Endodermal cell (in vitro differentiated cells): ENCODE results near the gene LDLRAD4. TPM values are rescaled to one million over a fixed set of nuclear protein-coding genes. Genes with fewer than 3 reads are reported as not detected.

ENCODE experiments used
- DNase-seq: peaks from one replicate; pipeline ENCODE4 v3.0.0-alpha.2; 2017
- H3K27ac ChIP-seq: 2 replicates; pipeline ENCODE4 v1.5.1; 2013; ENCODE audit warnings: mild to moderate bottlenecking, low read depth, low read length, moderate library complexity
- H3K27me3 ChIP-seq: 2 replicates; pipeline ENCODE4 v1.6.1; 2013; ENCODE audit warnings: mild to moderate bottlenecking, low read length, moderate library complexity; ENCODE audit not compliant: insufficient read depth, control insufficient read depth, poor library complexity, severe bottlenecking
- H3K36me3 ChIP-seq: 2 replicates; pipeline ENCODE4 v1.7.0; 2013; ENCODE audit warnings: mild to moderate bottlenecking, low read length, moderate library complexity; ENCODE audit not compliant: control insufficient read depth, insufficient read depth
- H3K4me1 ChIP-seq: one replicate; pipeline ENCODE4 v1.7.0; 2013; ENCODE audit warnings: low read length; ENCODE audit not compliant: control insufficient read depth, insufficient read depth
- H3K4me3 ChIP-seq: 2 replicates; pipeline ENCODE4 v1.5.1; 2013; ENCODE audit warnings: mild to moderate bottlenecking, low read length, moderate library complexity
- H3K9ac ChIP-seq: 2 replicates; pipeline ENCODE4 v1.6.1; 2013; ENCODE audit warnings: mild to moderate bottlenecking, low read length, moderate library complexity; ENCODE audit not compliant: poor library complexity, severe bottlenecking; ENCODE audit errors: extremely low read depth
- H3K9me3 ChIP-seq: 2 replicates; pipeline ENCODE4 v1.6.1; 2013; ENCODE audit warnings: mild to moderate bottlenecking, low read length, moderate library complexity; ENCODE audit not compliant: control insufficient read depth
- H3K27ac Mint-ChIP-seq: 2 replicates; pipeline ENCODE4 v1.8.0; 2020; ENCODE audit warnings: mixed read lengths
- H3K27me3 Mint-ChIP-seq: 2 replicates; pipeline ENCODE4 v1.8.0; 2021; ENCODE audit warnings: mild to moderate bottlenecking, mixed read lengths; ENCODE audit not compliant: insufficient read depth
- H3K36me3 Mint-ChIP-seq: 2 replicates; pipeline ENCODE4 v1.8.0; 2020; ENCODE audit warnings: low read depth, mixed read lengths
- H3K4me1 Mint-ChIP-seq: 2 replicates; pipeline ENCODE4 v1.8.0; 2020; ENCODE audit warnings: mixed read lengths
- H3K4me3 Mint-ChIP-seq: 2 replicates; pipeline ENCODE4 v1.8.0; 2020; ENCODE audit warnings: mild to moderate bottlenecking, moderate library complexity, mixed read lengths
- H3K9me3 Mint-ChIP-seq: 2 replicates; pipeline ENCODE4 v1.8.0; 2020; ENCODE audit warnings: mild to moderate bottlenecking, mixed read lengths
- WGBS, 2 experiments: methylation state at CpG; one replicate each; pipeline versions ENCODE4 v1.1.5 to v1.1.7; 2013; ENCODE audit warnings: missing lambda C conversion rate in 2 of 2, mixed read lengths in 1 of 2; ENCODE audit not compliant: insufficient coverage in 1 of 2, insufficient read length in 1 of 2; 5-methylcytosine and 5-hydroxymethylcytosine counted together
- total RNA-seq, 2 donors: library from RNA; stranded (reverse); fragmentation: NEBNext Ultra II Directional in 1 of 2; extraction: Animal tissue kit (Norgen Biotek cat#: 25700) in 1 of 2; gene quantifications; 2 replicates in 1 of 2; 3 replicates in 1 of 2; pipeline ENCODE4 v1.2.1, GENCODE V29; 2021
- TF ChIP-seq, protein P1 (sequence below): fragments of 200-600 bp; sonication (generic); conservative IDR thresholded peaks from 2 replicates; pipeline ENCODE4 v1.5.0; 2021; ENCODE audit warnings: antibody characterized with exemption, mild to moderate bottlenecking

The LDLRAD4 gene
- total RNA-seq, 2 donors from 2014 or later: 14.9 to 15.1 TPM

- H3K4me1 ChIP-seq: no peaks in the 10 kb centered on the region
- no peaks in the 10 kb centered on the region for H3K27me3 Mint-ChIP-seq
- no peak overlapping the region for H3K27ac ChIP-seq
- no peak overlapping the region for H3K9ac ChIP-seq
- no peaks in the 10 kb centered on the region for H3K36me3 ChIP-seq
- 95% methylated on average over 25 to 29 of the region's 29 CpGs for WGBS, 2 experiments
- H3K4me3 Mint-ChIP-seq: no peak overlapping the region
- H3K27me3 ChIP-seq: no peaks in the 10 kb centered on the region
- no peak overlapping the region for H3K27ac Mint-ChIP-seq
- no peaks in the 10 kb centered on the region for H3K9me3 ChIP-seq
- no peaks in the 10 kb centered on the region for H3K4me1 Mint-ChIP-seq
- no peak overlapping the region for H3K4me3 ChIP-seq
- TF ChIP-seq, protein P1, sequence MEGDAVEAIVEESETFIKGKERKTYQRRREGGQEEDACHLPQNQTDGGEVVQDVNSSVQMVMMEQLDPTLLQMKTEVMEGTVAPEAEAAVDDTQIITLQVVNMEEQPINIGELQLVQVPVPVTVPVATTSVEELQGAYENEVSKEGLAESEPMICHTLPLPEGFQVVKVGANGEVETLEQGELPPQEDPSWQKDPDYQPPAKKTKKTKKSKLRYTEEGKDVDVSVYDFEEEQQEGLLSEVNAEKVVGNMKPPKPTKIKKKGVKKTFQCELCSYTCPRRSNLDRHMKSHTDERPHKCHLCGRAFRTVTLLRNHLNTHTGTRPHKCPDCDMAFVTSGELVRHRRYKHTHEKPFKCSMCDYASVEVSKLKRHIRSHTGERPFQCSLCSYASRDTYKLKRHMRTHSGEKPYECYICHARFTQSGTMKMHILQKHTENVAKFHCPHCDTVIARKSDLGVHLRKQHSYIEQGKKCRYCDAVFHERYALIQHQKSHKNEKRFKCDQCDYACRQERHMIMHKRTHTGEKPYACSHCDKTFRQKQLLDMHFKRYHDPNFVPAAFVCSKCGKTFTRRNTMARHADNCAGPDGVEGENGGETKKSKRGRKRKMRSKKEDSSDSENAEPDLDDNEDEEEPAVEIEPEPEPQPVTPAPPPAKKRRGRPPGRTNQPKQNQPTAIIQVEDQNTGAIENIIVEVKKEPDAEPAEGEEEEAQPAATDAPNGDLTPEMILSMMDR: no peak
- DNase-seq: no peak
- H3K36me3 Mint-ChIP-seq: no peaks in the 10 kb centered on the region
- no peaks in the 10 kb centered on the region for H3K9me3 Mint-ChIP-seq
Observed at GRCh38 chr18:13620818-13621445, 402.4 kb downstream of the LDLRAD4 start.

DNA sequence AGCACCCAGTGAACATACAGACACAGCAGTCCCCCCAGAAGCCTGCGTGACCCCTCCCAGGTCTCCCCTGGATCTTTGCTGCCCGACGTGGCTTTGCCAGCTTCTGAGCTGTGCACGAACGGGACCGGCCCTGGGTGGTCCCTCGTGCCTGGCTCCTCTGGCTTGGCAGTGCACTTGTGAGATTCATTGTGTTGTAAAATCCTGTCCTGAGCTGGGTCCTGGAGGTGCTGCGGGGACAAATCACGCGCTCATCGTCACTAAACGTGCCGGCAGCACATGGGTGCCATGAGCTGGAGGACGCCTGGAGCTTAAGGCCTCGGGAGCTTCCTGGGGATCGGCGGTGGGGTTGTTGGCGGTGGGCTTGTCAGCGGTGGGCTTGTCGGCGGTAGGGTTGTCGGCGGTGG, 402.9 kb downstream of the LDLRAD4 start:
- 94 to 97% methylated on average over 13 to 23 of the region's 23 CpGs for WGBS, 2 experiments

DNA sequence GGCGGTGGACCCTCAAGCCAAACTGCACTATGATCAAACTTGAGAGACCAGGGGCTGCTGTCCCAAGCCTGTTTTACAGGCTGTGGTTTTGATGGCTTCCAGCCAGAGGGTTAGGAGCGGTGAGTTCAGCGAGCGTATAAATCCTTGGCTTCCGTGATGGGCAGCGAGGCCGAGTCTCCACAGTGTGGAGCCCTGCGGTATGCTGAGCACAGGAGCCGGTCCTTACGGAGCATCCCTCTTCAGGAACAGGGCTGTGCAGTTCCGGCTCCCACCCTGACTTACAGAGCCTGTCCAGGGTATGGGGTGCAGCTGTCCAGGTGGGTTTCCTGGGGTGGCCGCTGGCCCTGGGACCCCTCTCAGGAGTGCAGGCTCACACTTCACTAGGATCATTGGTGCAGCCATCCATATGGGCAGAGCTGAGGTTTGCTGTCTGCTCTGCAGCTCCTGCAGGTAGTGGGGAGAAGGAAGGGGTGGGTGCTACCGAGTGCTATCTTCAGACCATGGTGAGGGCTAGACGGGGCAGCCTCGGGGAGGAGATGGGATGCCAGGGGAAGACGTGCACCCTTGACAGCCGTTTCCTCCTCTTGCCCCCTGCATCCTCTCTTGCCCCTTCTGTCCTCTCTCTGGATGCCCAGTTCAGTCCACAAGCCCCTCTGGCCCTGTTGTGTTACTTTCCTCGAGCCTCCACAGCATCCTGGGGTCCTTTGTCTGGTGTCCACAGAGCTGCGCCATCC, 403.5 kb downstream of the LDLRAD4 start:
- Histone ChIP-seq H3K9me3 (no peaks in the 10 kb centered on the region), H3K4me1 (no peaks in the 10 kb centered on the region), H3K27me3 (no peaks in the 10 kb centered on the region), H3K27ac (no peak overlapping the region), H3K36me3 (no peaks in the 10 kb centered on the region), H3K9ac (no peak overlapping the region), H3K4me3 (no peak overlapping the region)
- no peak overlapping the region for H3K27ac Mint-ChIP-seq
- no peaks in the 10 kb centered on the region for H3K36me3 Mint-ChIP-seq
- no peak for DNase-seq
- TF ChIP-seq, protein P1: no peak
- no peaks in the 10 kb centered on the region for H3K9me3 Mint-ChIP-seq
- H3K4me3 Mint-ChIP-seq: no peak overlapping the region
- H3K27me3 Mint-ChIP-seq: no peaks in the 10 kb centered on the region
- peaks cover 8% of the 10 kb centered on the region for H3K4me1 Mint-ChIP-seq
- 93 to 96% methylated on average over 12 to 19 of the region's 19 CpGs for WGBS, 2 experiments

More for the DNA sequence above, 402.9 kb downstream of the LDLRAD4 start:
- Mint-ChIP-seq H3K36me3 (no peaks in the 10 kb centered on the region), H3K4me1 (peaks cover 5% of the 10 kb centered on the region), H3K27ac (no peak overlapping the region), H3K9me3 (no peaks in the 10 kb centered on the region), H3K4me3 (no peak overlapping the region), H3K27me3 (no peaks in the 10 kb centered on the region)
- Histone ChIP-seq H3K4me3 (no peak overlapping the region), H3K27ac (no peak overlapping the region), H3K9ac (no peak overlapping the region), H3K9me3 (no peaks in the 10 kb centered on the region), H3K36me3 (no peaks in the 10 kb centered on the region), H3K4me1 (no peaks in the 10 kb centered on the region), H3K27me3 (no peaks in the 10 kb centered on the region)
- TF ChIP-seq, protein P1: no peak
- DNase-seq: no peak
